ENCODE measurements around the gene AJM1.

- TF ChIP-seq CTCF (IDR thresholded peaks at IDR 0.05; ENCODE audit: insufficient read depth, low read length) = no peak
- no peak for TF ChIP-seq GABPA (IDR thresholded peaks at IDR 0.05; ENCODE audit: low read depth)
- no peak for TF ChIP-seq POLR2AphosphoS5 (IDR thresholded peaks at IDR 0.05; ENCODE audit: low read depth)
These were observed 16.7 kb upstream of the AJM1 start for GRCh38 chr9:136825295-136826187.
